GM23338 (cell line): ENCODE results near the gene GLT6D1. TPM values are rescaled to one million over a fixed set of nuclear protein-coding genes. Genes with fewer than 3 reads are reported as not detected.

ENCODE experiments used
- ATAC-seq: fragments of 200-7000 bp; cut with Tn5 transposase; 3 replicates; pipeline ENCODE4 v1.9.1; 2020
- DNase-seq: peaks from one replicate; pipeline ENCODE4 v3.0.0-alpha.2; 2015; ENCODE audit warnings: low spot score
- H2AFZ ChIP-seq: fragments of 200-600 bp; sonication (generic); 2 replicates; pipeline ENCODE4 v1.8.0; 2016; ENCODE audit warnings: antibody characterized with exemption, mild to moderate bottlenecking, moderate library complexity
- H3F3A ChIP-seq: fragments of 200-600 bp; sonication (generic); replicated peaks from 2 replicates; pipeline ENCODE4 v1.8.0; 2017; ENCODE audit warnings: antibody characterized with exemption, mixed run types, low read depth
- H3K27ac ChIP-seq: fragments of 200-600 bp; sonication (generic); 2 replicates; pipeline ENCODE4 v1.6.1; 2016; ENCODE audit warnings: low read depth
- H3K27me3 ChIP-seq: fragments of 200-600 bp; sonication (generic); 2 replicates; pipeline ENCODE4 v1.8.0; 2016; ENCODE audit warnings: mild to moderate bottlenecking, mixed run types, moderate library complexity; ENCODE audit not compliant: insufficient read depth
- H3K36me3 ChIP-seq: fragments of 200-600 bp; sonication (generic); 2 replicates; pipeline ENCODE4 v1.8.0; 2016; ENCODE audit warnings: mild to moderate bottlenecking; ENCODE audit not compliant: insufficient read depth
- H3K4me1 ChIP-seq: fragments of 200-600 bp; sonication (generic); 2 replicates; pipeline ENCODE4 v1.8.0; 2016; ENCODE audit warnings: mild to moderate bottlenecking, moderate library complexity; ENCODE audit not compliant: insufficient read depth
- H3K4me2 ChIP-seq: fragments of 200-600 bp; sonication (generic); 2 replicates; pipeline ENCODE4 v1.7.1; 2017; ENCODE audit warnings: mixed run types
- H3K4me3 ChIP-seq: fragments of 200-600 bp; sonication (generic); 2 replicates; pipeline ENCODE4 v1.6.1; 2016; ENCODE audit warnings: mixed run types
- H3K79me2 ChIP-seq: fragments of 200-600 bp; sonication (generic); replicated peaks from 2 replicates; pipeline ENCODE4 v1.8.0; 2017; ENCODE audit warnings: mild to moderate bottlenecking; ENCODE audit not compliant: insufficient read depth
- H3K9me2 ChIP-seq: fragments of 200-600 bp; sonication (generic); 2 replicates; pipeline ENCODE4 v1.8.0; 2017; ENCODE audit not compliant: insufficient read depth
- H4K20me1 ChIP-seq: fragments of 200-600 bp; sonication (generic); replicated peaks from 2 replicates; pipeline ENCODE4 v1.8.0; 2017; ENCODE audit warnings: mild to moderate bottlenecking; ENCODE audit not compliant: insufficient read depth
- H3K27ac Mint-ChIP-seq: 2 replicates; pipeline ENCODE4 v1.8.0; 2020; ENCODE audit warnings: inconsistent platforms, mild to moderate bottlenecking, moderate library complexity, mixed read lengths
- H3K27me3 Mint-ChIP-seq: 3 replicates; pipeline ENCODE4 v1.8.0; 2022; ENCODE audit warnings: low read depth, mild to moderate bottlenecking, moderate library complexity, mixed read lengths, inconsistent platforms; ENCODE audit not compliant: insufficient read depth, poor library complexity
- H3K36me3 Mint-ChIP-seq: 3 replicates; pipeline ENCODE4 v1.8.0; 2021; ENCODE audit warnings: low read depth, mild to moderate bottlenecking, inconsistent platforms, moderate library complexity, mixed read lengths
- H3K4me1 Mint-ChIP-seq: 3 replicates; pipeline ENCODE4 v1.8.0; 2020; ENCODE audit warnings: mild to moderate bottlenecking, inconsistent platforms, mixed read lengths
- H3K4me3 Mint-ChIP-seq: 3 replicates; pipeline ENCODE4 v1.8.0; 2021; ENCODE audit warnings: moderate library complexity, mild to moderate bottlenecking, inconsistent platforms, mixed read lengths
- H3K9me3 Mint-ChIP-seq: 3 replicates; pipeline ENCODE4 v1.8.0; 2020; ENCODE audit warnings: moderate library complexity, mild to moderate bottlenecking, inconsistent platforms, mixed read lengths
- CREB1 ChIP-seq: fragments of 250-450 bp; sonication (Bioruptor Pico); IDR thresholded peaks from 2 replicates; pipeline ENCODE4 v1.5.0; 2020; ENCODE audit warnings: low read depth, mild to moderate bottlenecking, moderate library complexity
- ETS1 ChIP-seq: IDR thresholded peaks from 2 replicates; pipeline ENCODE4 v1.6.1; 2016; ENCODE audit warnings: antibody characterized with exemption
- EZH2phosphoT487 ChIP-seq: fragments of 200-600 bp; sonication (generic); IDR thresholded peaks from one replicate; pipeline ENCODE4 v1.8.1; 2018; ENCODE audit warnings: antibody characterized with exemption; ENCODE audit not compliant: unreplicated experiment
- JUNB ChIP-seq: IDR thresholded peaks from one replicate; pipeline ENCODE4 v1.6.1; 2016; ENCODE audit warnings: antibody characterized with exemption; ENCODE audit not compliant: unreplicated experiment
- NANOG ChIP-seq: IDR thresholded peaks from 2 replicates; pipeline ENCODE4 v1.6.1; 2016; ENCODE audit warnings: antibody characterized with exemption, borderline replicate concordance
- STAT1 ChIP-seq: IDR thresholded peaks from one replicate; pipeline ENCODE4 v1.6.1; 2016; ENCODE audit warnings: antibody characterized with exemption; ENCODE audit not compliant: unreplicated experiment
- ZNF331 ChIP-seq: fragments of 250-450 bp; sonication (Bioruptor Pico); IDR thresholded peaks from 2 replicates; pipeline ENCODE4 v1.5.0; 2020; ENCODE audit warnings: low read depth, mild to moderate bottlenecking, moderate library complexity
- polyA plus RNA-seq: library from polyadenylated mRNA; unstranded; fragments of >200 nt; fragmentation: Nextera tagmentation; extraction: Ambion mirVana; gene quantifications from 2 replicates; pipeline ENCODE4 v1.2.1, GENCODE V29; 2016
- total RNA-seq: library from RNA; depleted of rRNA; stranded (reverse); fragments of >200 nt; shearing (Covaris generic); gene quantifications from 2 replicates; pipeline ENCODE4 v1.2.3, GENCODE V29; 2014
- TF ChIP-seq, protein P1 (sequence below): fragments of 250-450 bp; sonication (Bioruptor Pico); IDR thresholded peaks from 2 replicates; pipeline ENCODE4 v1.5.0; 2020; ENCODE audit warnings: mild to moderate bottlenecking, moderate library complexity
- TF ChIP-seq, protein P2 (sequence below), 2 experiments: fragments of 200-600 bp in 1 of 2; sonication (generic) in 1 of 2; conservative IDR thresholded peaks; 2 replicates each; pipeline versions ENCODE4 v1.5.1 to v1.6.1; 2016 to 2017; ENCODE audit warnings: antibody characterized with exemption in 2 of 2, low read depth in 2 of 2, mild to moderate bottlenecking in 2 of 2, moderate library complexity in 1 of 2
- TF ChIP-seq, protein P3 (sequence below): IDR thresholded peaks from one replicate; pipeline ENCODE4 v1.6.1; 2018; ENCODE audit warnings: antibody characterized with exemption; ENCODE audit not compliant: unreplicated experiment

Gene GLT6D1
- total and polyA plus RNA-seq, 2 experiments from 2014 or later: not detected

DNA sequence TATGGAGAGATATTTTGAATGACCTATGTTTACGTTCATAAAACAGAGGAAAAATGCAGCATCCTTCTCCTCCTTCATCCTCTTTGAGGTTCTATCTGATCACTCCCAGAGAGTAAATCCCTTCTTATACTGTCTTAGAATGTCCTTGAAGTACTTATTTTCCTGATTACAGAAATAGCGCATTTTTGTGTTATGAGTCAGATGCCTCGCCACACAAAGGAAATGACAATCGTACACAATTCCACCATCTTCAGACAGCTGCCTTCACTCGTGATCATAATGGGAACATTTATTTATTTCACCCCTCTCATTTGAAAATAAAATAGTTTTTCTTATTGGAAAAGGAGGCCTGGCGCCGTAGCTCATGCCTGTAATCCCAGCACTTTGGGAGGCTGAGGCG, 2.4 kb upstream of the GLT6D1 start:
- H3K4me1 Mint-ChIP-seq: peaks cover 3% of the 10 kb centered on the region; the same call in 1 of the 3 replicates
- Histone ChIP-seq H3K36me3 (no peaks in the 10 kb centered on the region), H3K27me3 (no peaks in the 10 kb centered on the region), H3K9me2 (peaks cover 7% of the 10 kb centered on the region; the same call in 1 of the 2 replicates), H4K20me1 (no peaks in the 10 kb centered on the region), H3K4me3 (no peak overlapping the region), H3K79me2 (no peaks in the 10 kb centered on the region), H3K27ac (no peak overlapping the region), H2AFZ (no peak overlapping the region), H3K4me2 (no peak overlapping the region), H3K4me1 (no peaks in the 10 kb centered on the region), H3F3A (no peaks in the 10 kb centered on the region)
- TF ChIP-seq ETS1 (no peak), EZH2phosphoT487 (no peak), JUNB (no peak), NANOG (no peak), ZNF331 (no peak), STAT1 (no peak), CREB1 (no peak)
- TF ChIP-seq, protein P1, sequence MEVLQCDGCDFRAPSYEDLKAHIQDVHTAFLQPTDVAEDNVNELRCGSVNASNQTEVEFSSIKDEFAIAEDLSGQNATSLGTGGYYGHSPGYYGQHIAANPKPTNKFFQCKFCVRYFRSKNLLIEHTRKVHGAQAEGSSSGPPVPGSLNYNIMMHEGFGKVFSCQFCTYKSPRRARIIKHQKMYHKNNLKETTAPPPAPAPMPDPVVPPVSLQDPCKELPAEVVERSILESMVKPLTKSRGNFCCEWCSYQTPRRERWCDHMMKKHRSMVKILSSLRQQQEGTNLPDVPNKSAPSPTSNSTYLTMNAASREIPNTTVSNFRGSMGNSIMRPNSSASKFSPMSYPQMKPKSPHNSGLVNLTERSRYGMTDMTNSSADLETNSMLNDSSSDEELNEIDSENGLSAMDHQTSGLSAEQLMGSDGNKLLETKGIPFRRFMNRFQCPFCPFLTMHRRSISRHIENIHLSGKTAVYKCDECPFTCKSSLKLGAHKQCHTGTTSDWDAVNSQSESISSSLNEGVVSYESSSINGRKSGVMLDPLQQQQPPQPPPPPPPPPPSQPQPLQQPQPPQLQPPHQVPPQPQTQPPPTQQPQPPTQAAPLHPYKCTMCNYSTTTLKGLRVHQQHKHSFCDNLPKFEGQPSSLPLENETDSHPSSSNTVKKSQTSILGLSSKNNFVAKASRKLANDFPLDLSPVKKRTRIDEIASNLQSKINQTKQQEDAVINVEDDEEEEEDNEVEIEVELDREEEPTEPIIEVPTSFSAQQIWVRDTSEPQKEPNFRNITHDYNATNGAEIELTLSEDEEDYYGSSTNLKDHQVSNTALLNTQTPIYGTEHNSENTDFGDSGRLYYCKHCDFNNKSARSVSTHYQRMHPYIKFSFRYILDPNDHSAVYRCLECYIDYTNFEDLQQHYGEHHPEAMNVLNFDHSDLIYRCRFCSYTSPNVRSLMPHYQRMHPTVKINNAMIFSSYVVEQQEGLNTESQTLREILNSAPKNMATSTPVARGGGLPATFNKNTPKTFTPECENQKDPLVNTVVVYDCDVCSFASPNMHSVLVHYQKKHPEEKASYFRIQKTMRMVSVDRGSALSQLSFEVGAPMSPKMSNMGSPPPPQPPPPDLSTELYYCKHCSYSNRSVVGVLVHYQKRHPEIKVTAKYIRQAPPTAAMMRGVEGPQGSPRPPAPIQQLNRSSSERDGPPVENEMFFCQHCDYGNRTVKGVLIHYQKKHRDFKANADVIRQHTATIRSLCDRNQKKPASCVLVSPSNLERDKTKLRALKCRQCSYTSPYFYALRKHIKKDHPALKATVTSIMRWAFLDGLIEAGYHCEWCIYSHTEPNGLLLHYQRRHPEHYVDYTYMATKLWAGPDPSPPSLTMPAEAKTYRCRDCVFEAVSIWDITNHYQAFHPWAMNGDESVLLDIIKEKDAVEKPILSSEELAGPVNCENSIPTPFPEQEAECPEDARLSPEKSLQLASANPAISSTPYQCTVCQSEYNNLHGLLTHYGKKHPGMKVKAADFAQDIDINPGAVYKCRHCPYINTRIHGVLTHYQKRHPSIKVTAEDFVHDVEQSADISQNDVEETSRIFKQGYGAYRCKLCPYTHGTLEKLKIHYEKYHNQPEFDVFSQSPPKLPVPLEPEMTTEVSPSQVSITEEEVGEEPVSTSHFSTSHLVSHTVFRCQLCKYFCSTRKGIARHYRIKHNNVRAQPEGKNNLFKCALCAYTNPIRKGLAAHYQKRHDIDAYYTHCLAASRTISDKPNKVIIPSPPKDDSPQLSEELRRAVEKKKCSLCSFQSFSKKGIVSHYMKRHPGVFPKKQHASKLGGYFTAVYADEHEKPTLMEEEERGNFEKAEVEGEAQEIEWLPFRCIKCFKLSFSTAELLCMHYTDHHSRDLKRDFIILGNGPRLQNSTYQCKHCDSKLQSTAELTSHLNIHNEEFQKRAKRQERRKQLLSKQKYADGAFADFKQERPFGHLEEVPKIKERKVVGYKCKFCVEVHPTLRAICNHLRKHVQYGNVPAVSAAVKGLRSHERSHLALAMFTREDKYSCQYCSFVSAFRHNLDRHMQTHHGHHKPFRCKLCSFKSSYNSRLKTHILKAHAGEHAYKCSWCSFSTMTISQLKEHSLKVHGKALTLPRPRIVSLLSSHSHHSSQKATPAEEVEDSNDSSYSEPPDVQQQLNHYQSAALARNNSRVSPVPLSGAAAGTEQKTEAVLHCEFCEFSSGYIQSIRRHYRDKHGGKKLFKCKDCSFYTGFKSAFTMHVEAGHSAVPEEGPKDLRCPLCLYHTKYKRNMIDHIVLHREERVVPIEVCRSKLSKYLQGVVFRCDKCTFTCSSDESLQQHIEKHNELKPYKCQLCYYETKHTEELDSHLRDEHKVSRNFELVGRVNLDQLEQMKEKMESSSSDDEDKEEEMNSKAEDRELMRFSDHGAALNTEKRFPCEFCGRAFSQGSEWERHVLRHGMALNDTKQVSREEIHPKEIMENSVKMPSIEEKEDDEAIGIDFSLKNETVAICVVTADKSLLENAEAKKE: no peak
- TF ChIP-seq, protein P2, sequence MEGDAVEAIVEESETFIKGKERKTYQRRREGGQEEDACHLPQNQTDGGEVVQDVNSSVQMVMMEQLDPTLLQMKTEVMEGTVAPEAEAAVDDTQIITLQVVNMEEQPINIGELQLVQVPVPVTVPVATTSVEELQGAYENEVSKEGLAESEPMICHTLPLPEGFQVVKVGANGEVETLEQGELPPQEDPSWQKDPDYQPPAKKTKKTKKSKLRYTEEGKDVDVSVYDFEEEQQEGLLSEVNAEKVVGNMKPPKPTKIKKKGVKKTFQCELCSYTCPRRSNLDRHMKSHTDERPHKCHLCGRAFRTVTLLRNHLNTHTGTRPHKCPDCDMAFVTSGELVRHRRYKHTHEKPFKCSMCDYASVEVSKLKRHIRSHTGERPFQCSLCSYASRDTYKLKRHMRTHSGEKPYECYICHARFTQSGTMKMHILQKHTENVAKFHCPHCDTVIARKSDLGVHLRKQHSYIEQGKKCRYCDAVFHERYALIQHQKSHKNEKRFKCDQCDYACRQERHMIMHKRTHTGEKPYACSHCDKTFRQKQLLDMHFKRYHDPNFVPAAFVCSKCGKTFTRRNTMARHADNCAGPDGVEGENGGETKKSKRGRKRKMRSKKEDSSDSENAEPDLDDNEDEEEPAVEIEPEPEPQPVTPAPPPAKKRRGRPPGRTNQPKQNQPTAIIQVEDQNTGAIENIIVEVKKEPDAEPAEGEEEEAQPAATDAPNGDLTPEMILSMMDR (conservative IDR thresholded peaks at IDR 0.05; ENCODE audit: low read depth in 2 of 2): no peak
- TF ChIP-seq, protein P3, sequence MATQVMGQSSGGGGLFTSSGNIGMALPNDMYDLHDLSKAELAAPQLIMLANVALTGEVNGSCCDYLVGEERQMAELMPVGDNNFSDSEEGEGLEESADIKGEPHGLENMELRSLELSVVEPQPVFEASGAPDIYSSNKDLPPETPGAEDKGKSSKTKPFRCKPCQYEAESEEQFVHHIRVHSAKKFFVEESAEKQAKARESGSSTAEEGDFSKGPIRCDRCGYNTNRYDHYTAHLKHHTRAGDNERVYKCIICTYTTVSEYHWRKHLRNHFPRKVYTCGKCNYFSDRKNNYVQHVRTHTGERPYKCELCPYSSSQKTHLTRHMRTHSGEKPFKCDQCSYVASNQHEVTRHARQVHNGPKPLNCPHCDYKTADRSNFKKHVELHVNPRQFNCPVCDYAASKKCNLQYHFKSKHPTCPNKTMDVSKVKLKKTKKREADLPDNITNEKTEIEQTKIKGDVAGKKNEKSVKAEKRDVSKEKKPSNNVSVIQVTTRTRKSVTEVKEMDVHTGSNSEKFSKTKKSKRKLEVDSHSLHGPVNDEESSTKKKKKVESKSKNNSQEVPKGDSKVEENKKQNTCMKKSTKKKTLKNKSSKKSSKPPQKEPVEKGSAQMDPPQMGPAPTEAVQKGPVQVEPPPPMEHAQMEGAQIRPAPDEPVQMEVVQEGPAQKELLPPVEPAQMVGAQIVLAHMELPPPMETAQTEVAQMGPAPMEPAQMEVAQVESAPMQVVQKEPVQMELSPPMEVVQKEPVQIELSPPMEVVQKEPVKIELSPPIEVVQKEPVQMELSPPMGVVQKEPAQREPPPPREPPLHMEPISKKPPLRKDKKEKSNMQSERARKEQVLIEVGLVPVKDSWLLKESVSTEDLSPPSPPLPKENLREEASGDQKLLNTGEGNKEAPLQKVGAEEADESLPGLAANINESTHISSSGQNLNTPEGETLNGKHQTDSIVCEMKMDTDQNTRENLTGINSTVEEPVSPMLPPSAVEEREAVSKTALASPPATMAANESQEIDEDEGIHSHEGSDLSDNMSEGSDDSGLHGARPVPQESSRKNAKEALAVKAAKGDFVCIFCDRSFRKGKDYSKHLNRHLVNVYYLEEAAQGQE: no peak
- peaks cover 89% of the 10 kb centered on the region for H3K9me3 Mint-ChIP-seq
- H3K4me3 Mint-ChIP-seq: no peak overlapping the region
- peaks cover 55% of the 10 kb centered on the region for H3K36me3 Mint-ChIP-seq
- H3K27ac Mint-ChIP-seq: no peak overlapping the region
- ATAC-seq (no peak), DNase-seq (no peak)
- peaks cover 3% of the 10 kb centered on the region for H3K27me3 Mint-ChIP-seq
